IMR-90 (cell line): ENCODE results near the gene PGA5. TPM values are rescaled to one million over a fixed set of nuclear protein-coding genes. Genes with fewer than 3 reads are reported as not detected.
"Not testable (repeated sequence)": the region's sequence is repeated elsewhere in the genome, so short reads cannot be mapped to it uniquely, and the experiment has no call there.

ENCODE experiments used
- ATAC-seq: fragments of 200-7000 bp; cut with Tn5 transposase; 2 replicates; pipeline ENCODE4 v1.9.1; 2020; ENCODE audit warnings: low read depth, mild to moderate bottlenecking, moderate library complexity
- BruUV-seq: library from RNA; stranded (reverse); fragments of 400-500 nt; replicated peaks from 2 replicates; lab custom pipeline; 2021; lab: Mats Ljungman, UMichigan
- CTCF ChIA-PET: fragments of 300-600 bp; formaldehyde crosslinking; extraction: SDS; loops from one replicate; lab custom pipeline; 2021; ENCODE audit warnings: antibody characterized with exemption; lab: Yijun Ruan, JAX
- POLR2A ChIA-PET: fragments of 300-600 bp; sonication (Branson Sonifier 250); formaldehyde crosslinking; loops from one replicate; lab custom pipeline; 2022; ENCODE audit warnings: antibody characterized with exemption; ENCODE audit not compliant: unreplicated experiment; lab: Charles Lee
- DNase-seq: peaks from one replicate; pipeline ENCODE4 v3.0.0; 2013
- H2AFZ ChIP-seq: replicated peaks from 2 replicates; pipeline ENCODE3; 2013; ENCODE audit warnings: low read length, mild to moderate bottlenecking; ENCODE audit not compliant: poor library complexity
- H2AK5ac ChIP-seq: 2 replicates; pipeline ENCODE4 v1.6.1; 2013; ENCODE audit warnings: low read depth, low read length, inconsistent platforms
- H2AK9ac ChIP-seq: replicated peaks from 2 replicates; pipeline ENCODE3; 2013; ENCODE audit warnings: mild to moderate bottlenecking, low read depth, low read length, moderate library complexity; ENCODE audit not compliant: poor library complexity
- H2BK120ac ChIP-seq: 2 replicates; pipeline ENCODE4 v1.6.1; 2013; ENCODE audit warnings: low read depth, low read length, inconsistent platforms
- H2BK15ac ChIP-seq: 3 replicates; pipeline ENCODE4 v1.6.1; 2013; ENCODE audit warnings: low read depth, low read length, inconsistent platforms
- H2BK20ac ChIP-seq: 2 replicates; pipeline ENCODE4 v1.6.1; 2013; ENCODE audit warnings: low read depth, mild to moderate bottlenecking, inconsistent platforms, low read length, moderate library complexity
- H2BK5ac ChIP-seq: 2 replicates; pipeline ENCODE4 v1.6.1; 2013; ENCODE audit warnings: mild to moderate bottlenecking, low read depth, low read length, inconsistent platforms; ENCODE audit not compliant: poor library complexity, severe bottlenecking
- H3K14ac ChIP-seq: replicated peaks from 2 replicates; pipeline ENCODE4 v1.6.1; 2013; ENCODE audit warnings: low read depth, low read length, inconsistent platforms
- H3K18ac ChIP-seq: 2 replicates; pipeline ENCODE4 v1.6.1; 2013; ENCODE audit warnings: low read depth, low read length, control low read depth
- H3K23ac ChIP-seq: 2 replicates; pipeline ENCODE4 v1.6.1; 2013; ENCODE audit warnings: low read depth, low read length, inconsistent platforms
- H3K27ac ChIP-seq: 2 replicates; pipeline ENCODE4 v1.5.1; 2013; ENCODE audit warnings: mild to moderate bottlenecking, control low read depth, low read length; ENCODE audit not compliant: insufficient read depth
- H3K27me3 ChIP-seq: 2 replicates; pipeline ENCODE4 v1.6.1; 2013; ENCODE audit warnings: low read length; ENCODE audit not compliant: control insufficient read depth, insufficient read depth
- H3K36me3 ChIP-seq: 2 replicates; pipeline ENCODE4 v1.6.1; 2013; ENCODE audit warnings: low read length, mixed read lengths; ENCODE audit not compliant: control insufficient read depth, insufficient read depth
- H3K4ac ChIP-seq: 2 replicates; pipeline ENCODE4 v1.6.1; 2013; ENCODE audit warnings: low read depth, low read length, inconsistent platforms
- H3K4me1 ChIP-seq: 2 replicates; pipeline ENCODE4 v1.6.1; 2013; ENCODE audit warnings: low read length, mixed read lengths; ENCODE audit not compliant: control insufficient read depth, insufficient read depth
- H3K4me2 ChIP-seq: 2 replicates; pipeline ENCODE4 v1.6.1; 2013; ENCODE audit warnings: low read depth, mild to moderate bottlenecking, control low read depth, low read length, moderate library complexity
- H3K4me3 ChIP-seq: 2 replicates; pipeline ENCODE4 v1.5.1; 2013; ENCODE audit warnings: low read depth, mild to moderate bottlenecking, control low read depth, low read length, moderate library complexity; ENCODE audit not compliant: insufficient read depth
- H3K56ac ChIP-seq: 2 replicates; pipeline ENCODE4 v1.6.1; 2013; ENCODE audit warnings: low read length, inconsistent platforms; ENCODE audit not compliant: insufficient read depth; ENCODE audit errors: extremely low read depth
- H3K79me1 ChIP-seq, 2 experiments: 2 replicates each; pipeline ENCODE4 v1.6.1; 2013; ENCODE audit warnings: low read length in 2 of 2, inconsistent platforms in 1 of 2, low read depth in 1 of 2
- H3K9ac ChIP-seq: 2 replicates; pipeline ENCODE4 v1.6.1; 2013; ENCODE audit warnings: low read depth, low read length, control low read depth
- H3K9me1 ChIP-seq: 2 replicates; pipeline ENCODE4 v1.6.1; 2013; ENCODE audit warnings: low read length, inconsistent platforms; ENCODE audit not compliant: insufficient read depth
- H3K9me3 ChIP-seq: 2 replicates; pipeline ENCODE4 v1.6.1; 2013; ENCODE audit warnings: low read length; ENCODE audit not compliant: control insufficient read depth, insufficient read depth
- H4K20me1 ChIP-seq: 2 replicates; pipeline ENCODE4 v1.6.1; 2013; ENCODE audit warnings: low read length, inconsistent platforms; ENCODE audit not compliant: insufficient read depth
- H4K5ac ChIP-seq: 2 replicates; pipeline ENCODE4 v1.6.1; 2013; ENCODE audit warnings: mild to moderate bottlenecking, low read depth, low read length, control low read depth
- H4K8ac ChIP-seq, 2 experiments: 2 replicates each; pipeline ENCODE4 v1.6.1; 2013; ENCODE audit warnings: low read depth in 2 of 2, low read length in 2 of 2, control low read depth in 1 of 2, inconsistent platforms in 1 of 2
- H4K91ac ChIP-seq: 2 replicates; pipeline ENCODE4 v1.6.1; 2013; ENCODE audit warnings: low read depth, low read length, inconsistent platforms; ENCODE audit not compliant: insufficient read depth
- WGBS, 2 experiments: methylation state at CpG; one replicate each; pipeline versions ENCODE4 v1.1.5 to v1.1.7; 2013; ENCODE audit warnings: missing lambda C conversion rate in 2 of 2; ENCODE audit not compliant: insufficient read length in 1 of 2; ENCODE audit errors: extremely low coverage in 2 of 2; 5-methylcytosine and 5-hydroxymethylcytosine counted together
- dilution Hi-C: fragments of 300-500 bp; cut with HindIII; formaldehyde crosslinking; loops from one replicate; pipeline ENCODE4 v1.14.3; 2018; ENCODE audit warnings: low sequenced_read_pairs; ENCODE audit not compliant: unreplicated experiment
- in situ Hi-C: fragments of 300-500 bp; cut with MboI; formaldehyde crosslinking; loops from 3 replicates; pipeline ENCODE4 v1.14.3; 2019; ENCODE audit warnings: low sequenced_read_pairs, inconsistent platforms, mixed read lengths
- intact Hi-C: fragments of 100-400 bp; cut with micrococcal nuclease; formaldehyde crosslinking; loops from 2 replicates; pipeline ENCODE4 v1.10.0; 2022
- polyA plus RNA-seq, 3 experiments: library from polyadenylated mRNA; depleted of rRNA; stranded (reverse); fragments of >200 nt; gene quantifications; 2 replicates each; pipeline ENCODE4 v1.2.3, GENCODE V29; 2012; ENCODE audit warnings: low replicate concordance in 1 of 3
- total RNA-seq: library from RNA; depleted of rRNA; stranded (reverse); fragments of >200 nt; gene quantifications from 2 replicates; pipeline ENCODE4 v1.2.3, GENCODE V29; 2012

Gene PGA5
- total and polyA plus RNA-seq, 2 of the 4 experiments (the other 2 are of a cell fraction) = not detected

DNA sequence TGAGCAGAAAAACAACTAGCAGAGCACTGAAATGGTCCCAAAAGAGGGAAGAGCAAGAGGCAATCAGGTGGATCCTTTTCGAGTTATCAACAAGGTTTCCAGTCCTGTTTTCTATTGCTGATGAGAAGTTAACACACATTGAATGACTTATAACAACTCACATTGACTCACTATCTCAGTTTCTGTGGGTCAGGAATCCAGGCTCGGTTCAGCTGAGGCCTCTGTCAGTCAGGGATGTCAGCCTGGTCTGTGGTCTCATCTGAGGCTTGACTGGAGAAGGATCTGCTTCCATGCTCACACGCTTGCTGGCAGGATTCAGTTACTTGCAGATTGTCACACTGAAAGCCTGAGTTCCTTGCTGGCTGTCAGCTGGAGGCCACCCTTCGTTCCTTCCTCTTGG lies 3.8 kb upstream of the PGA5 start:
- not testable (repeated sequence) for H3K4me3 ChIP-seq

DNA sequence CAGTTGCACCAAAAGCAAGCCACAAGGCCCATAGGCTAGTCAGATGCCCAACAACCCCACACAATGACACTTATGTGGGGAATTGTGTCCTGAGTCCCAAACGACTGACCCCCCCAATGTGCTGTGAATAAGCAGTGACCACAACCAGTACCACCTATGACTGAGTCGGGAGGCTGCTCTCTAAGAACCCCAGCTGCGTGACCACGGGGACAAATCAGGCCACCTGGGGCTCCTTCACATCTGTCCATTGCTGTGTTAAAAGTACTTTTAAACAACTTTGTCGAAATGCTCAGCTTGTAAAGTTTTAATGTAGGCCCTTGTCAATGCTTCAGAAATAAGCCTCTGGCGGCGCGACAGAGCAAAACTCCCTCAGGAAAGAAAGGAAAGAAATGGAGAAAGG lies 687 bp upstream of the PGA5 start:
- H3K4ac ChIP-seq, H3K4me1 ChIP-seq, H4K8ac ChIP-seq, H2BK120ac ChIP-seq, intact Hi-C loops, dilution Hi-C loops, H2AK5ac ChIP-seq, POLR2A ChIA-PET, H3K14ac ChIP-seq, H3K9ac ChIP-seq, H4K91ac ChIP-seq, H3K18ac ChIP-seq, H4K5ac ChIP-seq, H2BK15ac ChIP-seq, H3K27ac ChIP-seq, H3K36me3 ChIP-seq, H2BK20ac ChIP-seq, H3K23ac ChIP-seq, H3K4me2 ChIP-seq, DNase-seq, in situ Hi-C loops, BruUV-seq, H3K27me3 ChIP-seq, H3K9me3 ChIP-seq, H3K56ac ChIP-seq, CTCF ChIA-PET, H2AK9ac ChIP-seq, ATAC-seq, H2BK5ac ChIP-seq, H2AFZ ChIP-seq, H4K20me1 ChIP-seq, H3K4me3 ChIP-seq, H3K79me1 ChIP-seq, H3K9me1 ChIP-seq: not testable (repeated sequence)
- WGBS, 2 experiments = 26% methylated on average over 3 of the region's 8 CpGs; no CpG with 5 or more reads in 1 of the 2 experiments

More for the DNA sequence above, 3.8 kb upstream of the PGA5 start:
- H2BK20ac ChIP-seq, H3K4me1 ChIP-seq, H2AK5ac ChIP-seq, DNase-seq, H4K5ac ChIP-seq, H3K18ac ChIP-seq, H3K9ac ChIP-seq, H3K23ac ChIP-seq, H2AFZ ChIP-seq, dilution Hi-C loops, CTCF ChIA-PET, ATAC-seq, H4K20me1 ChIP-seq, BruUV-seq, H2BK5ac ChIP-seq, H4K91ac ChIP-seq, H3K56ac ChIP-seq, H4K8ac ChIP-seq, intact Hi-C loops, H2BK15ac ChIP-seq, POLR2A ChIA-PET, H3K27ac ChIP-seq, H3K9me1 ChIP-seq, H3K9me3 ChIP-seq, H3K36me3 ChIP-seq, H3K4me2 ChIP-seq, H3K27me3 ChIP-seq, H3K79me1 ChIP-seq, H2BK120ac ChIP-seq, in situ Hi-C loops, H2AK9ac ChIP-seq, H3K14ac ChIP-seq, H3K4ac ChIP-seq: not testable (repeated sequence)
- no CpG with 5 or more reads among the region's 4 CpGs for WGBS, 2 experiments
